Esophagus squamous epithelium (tissue), 4 donors: Measurements from ENCODE around the gene COBLL1.

Source experiments
- CTCF ChIP-seq, 6 experiments: fragments of 450-650 bp in 4 of 6; fragments of 200-600 bp in 2 of 6; sonication (generic) in 2 of 6; IDR thresholded peaks; one replicate each; pipeline ENCODE4 v1.5.1; 2016 to 2019; ENCODE audit warnings: antibody characterized with exemption in 6 of 6, mild to moderate bottlenecking in 4 of 6, moderate library complexity in 4 of 6
- POLR2A ChIP-seq, 4 donors: fragments of 450-650 bp; IDR thresholded peaks; one replicate each; pipeline ENCODE4 v1.6.1; 2017; ENCODE audit warnings: antibody characterized with exemption in 4 of 4, mild to moderate bottlenecking in 4 of 4, moderate library complexity in 3 of 4

- TF ChIP-seq CTCF (IDR thresholded peaks at IDR 0.05) (no peak), POLR2A (IDR thresholded peaks at IDR 0.05) (no peak)
These were observed 76.6 kb downstream of the COBLL1 start for GRCh38 chr2:164764996-164765395.
